Prostate gland (tissue), 2 donors: ENCODE results near the gene FAM237A. TPM values are rescaled to one million over a fixed set of nuclear protein-coding genes. Genes with fewer than 3 reads are reported as not detected.

Source experiments
- DNase-seq: peaks from one replicate; pipeline ENCODE4 v3.0.0-alpha.2; 2019; ENCODE audit warnings: low spot score
- H3K27ac ChIP-seq, 2 donors: fragments of 200-600 bp; sonication (generic); 2 replicates each; pipeline ENCODE4 v1.5.1; 2017 to 2019
- H3K27me3 ChIP-seq: fragments of 200-600 bp; sonication (generic); replicated peaks from 2 replicates; pipeline ENCODE4 v1.5.1; 2019; ENCODE audit not compliant: insufficient read depth
- H3K36me3 ChIP-seq, 2 donors: fragments of 200-600 bp; sonication (generic); 1 replicate in 1 of 2; 2 replicates in 1 of 2; pipeline versions ENCODE4 v1.5.1 to v1.8.1; 2017 to 2019
- H3K4me1 ChIP-seq: fragments of 200-600 bp; sonication (generic); replicated peaks from 2 replicates; pipeline ENCODE4 v1.5.1; 2019
- H3K4me3 ChIP-seq, 2 donors: fragments of 200-600 bp; sonication (generic); 2 replicates each; pipeline ENCODE4 v1.5.1; 2017 to 2019
- H3K9me3 ChIP-seq: fragments of 200-600 bp; sonication (generic); 2 replicates; pipeline ENCODE4 v1.5.1; 2017
- POLR2A ChIP-seq: fragments of 450-650 bp; IDR thresholded peaks from one replicate; pipeline ENCODE4 v1.6.1; 2016; ENCODE audit warnings: antibody characterized with exemption, mild to moderate bottlenecking
- POLR2AphosphoS5 ChIP-seq: sonication (generic); formaldehyde crosslinking; IDR thresholded peaks from one replicate; pipeline ENCODE4 v1.6.1; 2017; ENCODE audit warnings: antibody characterized with exemption
- WGBS: methylation state at CpG from one replicate; pipeline ENCODE4 v1.1.5; 2018; 5-methylcytosine and 5-hydroxymethylcytosine counted together
- intact Hi-C: fragments of 100-400 bp; cut with DNase I; formaldehyde crosslinking; loops from one replicate; pipeline ENCODE4 v1.14.2; 2022
- total RNA-seq, 2 donors: library from RNA; depleted of rRNA; stranded (reverse); fragments of >200 nt; gene quantifications; one replicate each; pipeline ENCODE4 v1.1.0, GENCODE V29; 2016
- TF ChIP-seq, protein P1 (sequence below), 4 experiments: fragments of 200-600 bp in 2 of 4; fragments of 450-650 bp in 2 of 4; sonication (generic) in 2 of 4; IDR thresholded peaks; 1 replicate in 3 of 4; 2 replicates in 1 of 4; pipeline ENCODE4 v1.5.1; 2016 to 2019; ENCODE audit warnings: antibody characterized with exemption in 4 of 4, mild to moderate bottlenecking in 2 of 4, moderate library complexity in 2 of 4

The FAM237A gene
- total RNA-seq, 2 donors from 2014 or later: not detected

DNA sequence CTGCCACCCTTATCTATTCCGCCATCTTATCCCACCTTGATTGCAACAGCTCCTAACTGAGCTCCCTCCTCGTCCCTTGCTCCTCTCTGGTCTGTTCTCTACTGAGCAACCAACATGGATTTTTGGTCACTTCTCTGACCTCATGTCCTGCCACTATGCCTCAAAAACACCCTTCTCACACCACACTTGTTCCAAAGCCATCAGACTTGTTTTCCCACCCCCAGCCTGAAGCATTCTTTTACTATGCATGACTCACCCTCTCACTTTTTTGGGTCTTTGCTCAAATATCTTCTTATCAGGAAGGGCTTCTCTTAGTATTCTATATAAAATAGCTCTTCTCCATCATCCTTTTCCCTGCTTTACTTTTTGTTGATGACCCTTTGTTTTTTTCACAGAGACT, 2.7 kb upstream of the FAM237A start:
- WGBS: 24% methylated on average over 2 of the region's 2 CpGs
- H3K27me3 ChIP-seq: peaks cover 17% of the 10 kb centered on the region
- TF ChIP-seq, protein P1, sequence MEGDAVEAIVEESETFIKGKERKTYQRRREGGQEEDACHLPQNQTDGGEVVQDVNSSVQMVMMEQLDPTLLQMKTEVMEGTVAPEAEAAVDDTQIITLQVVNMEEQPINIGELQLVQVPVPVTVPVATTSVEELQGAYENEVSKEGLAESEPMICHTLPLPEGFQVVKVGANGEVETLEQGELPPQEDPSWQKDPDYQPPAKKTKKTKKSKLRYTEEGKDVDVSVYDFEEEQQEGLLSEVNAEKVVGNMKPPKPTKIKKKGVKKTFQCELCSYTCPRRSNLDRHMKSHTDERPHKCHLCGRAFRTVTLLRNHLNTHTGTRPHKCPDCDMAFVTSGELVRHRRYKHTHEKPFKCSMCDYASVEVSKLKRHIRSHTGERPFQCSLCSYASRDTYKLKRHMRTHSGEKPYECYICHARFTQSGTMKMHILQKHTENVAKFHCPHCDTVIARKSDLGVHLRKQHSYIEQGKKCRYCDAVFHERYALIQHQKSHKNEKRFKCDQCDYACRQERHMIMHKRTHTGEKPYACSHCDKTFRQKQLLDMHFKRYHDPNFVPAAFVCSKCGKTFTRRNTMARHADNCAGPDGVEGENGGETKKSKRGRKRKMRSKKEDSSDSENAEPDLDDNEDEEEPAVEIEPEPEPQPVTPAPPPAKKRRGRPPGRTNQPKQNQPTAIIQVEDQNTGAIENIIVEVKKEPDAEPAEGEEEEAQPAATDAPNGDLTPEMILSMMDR (IDR thresholded peaks at IDR 0.05): no peak
- TF ChIP-seq POLR2A: no peak
- no peak for TF ChIP-seq POLR2AphosphoS5
- H3K36me3 ChIP-seq: no peaks in the 10 kb centered on the region
- no peaks in the 10 kb centered on the region for H3K9me3 ChIP-seq
- H3K4me1 ChIP-seq: no peaks in the 10 kb centered on the region
- intact Hi-C loops: no loop called here
- no peak overlapping the region for H3K27ac ChIP-seq
- DNase-seq: no peak
- H3K4me3 ChIP-seq: no peak overlapping the region

DNA sequence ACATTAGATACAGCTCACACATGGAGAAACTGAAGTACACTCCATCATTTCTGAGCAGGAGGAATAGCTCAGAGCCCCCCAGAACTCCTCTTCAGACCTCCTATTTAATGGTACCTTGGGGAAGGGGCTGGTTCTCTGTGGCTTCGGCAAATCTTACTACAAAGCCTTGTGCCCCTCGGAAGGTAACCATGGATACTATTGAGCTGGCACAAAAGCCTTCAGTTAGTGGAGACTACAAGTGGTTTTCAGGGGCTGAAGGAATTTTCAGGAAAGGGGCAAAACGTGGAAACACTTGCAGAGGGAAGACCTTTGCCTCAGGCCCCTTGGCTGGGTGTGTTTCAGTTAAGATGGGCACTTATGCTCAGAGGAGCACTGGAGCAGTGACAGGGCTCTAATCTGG, 1.1 kb upstream of the FAM237A start:
- Histone ChIP-seq H3K4me3 (no peak overlapping the region), H3K27me3 (peaks cover 17% of the 10 kb centered on the region), H3K4me1 (no peaks in the 10 kb centered on the region), H3K27ac (no peak overlapping the region), H3K9me3 (no peaks in the 10 kb centered on the region), H3K36me3 (no peaks in the 10 kb centered on the region)
- intact Hi-C loops: no loop called here
- no peak for DNase-seq
- WGBS: 26% methylated on average over 3 of the region's 3 CpGs
- TF ChIP-seq POLR2AphosphoS5: no peak
- TF ChIP-seq POLR2A: no peak
- TF ChIP-seq, protein P1 (IDR thresholded peaks at IDR 0.05): no peak

DNA sequence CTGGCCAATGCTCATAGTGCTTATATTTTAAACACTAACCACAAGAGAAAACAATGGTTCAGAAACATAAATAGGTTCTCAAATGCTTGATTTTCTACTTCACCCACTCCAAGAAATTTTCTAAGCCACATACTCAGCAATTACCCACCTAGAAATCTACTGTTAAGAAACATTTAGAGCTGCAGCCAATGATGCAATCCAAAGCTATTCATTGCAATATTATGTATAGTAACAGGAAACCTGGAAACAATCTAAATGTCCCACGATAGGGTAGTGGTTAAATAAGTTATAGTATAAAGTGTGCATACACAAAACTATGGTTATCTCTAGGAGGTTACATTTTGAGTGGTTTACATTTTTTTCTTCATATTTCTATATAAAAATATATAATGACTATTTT, 5.7 kb downstream of the FAM237A start:
- H3K27ac ChIP-seq: no peak overlapping the region
- H3K4me3 ChIP-seq: no peak overlapping the region
- no peaks in the 10 kb centered on the region for H3K9me3 ChIP-seq
- no peaks in the 10 kb centered on the region for H3K27me3 ChIP-seq
- intact Hi-C loops: no loop called here
- TF ChIP-seq, protein P1 (IDR thresholded peaks at IDR 0.05): no peak
- no peak for TF ChIP-seq POLR2AphosphoS5
- TF ChIP-seq POLR2A: no peak
- WGBS: 79% methylated on average over 1 of the region's 1 CpG
- H3K36me3 ChIP-seq: no peaks in the 10 kb centered on the region
- no peaks in the 10 kb centered on the region for H3K4me1 ChIP-seq
- no peak for DNase-seq

DNA sequence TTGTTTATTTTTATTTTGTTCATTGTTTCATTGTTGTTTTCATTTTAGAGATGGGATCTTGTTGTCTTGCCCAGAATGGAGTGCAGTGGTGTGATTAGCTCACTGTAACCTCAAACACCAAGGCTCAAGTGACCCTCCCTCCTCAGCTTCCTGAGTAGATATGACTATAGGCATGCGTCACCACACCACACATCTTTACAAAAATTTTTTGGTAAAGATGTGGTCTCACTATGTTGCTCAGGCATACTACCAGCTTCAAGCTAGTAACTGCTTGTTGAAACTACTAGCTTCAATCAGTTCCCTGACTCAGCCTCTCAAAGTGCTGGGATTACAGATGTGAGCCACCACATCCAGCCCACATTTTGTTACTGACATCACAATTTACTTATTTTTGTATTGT, 14.8 kb downstream of the FAM237A start:
- H3K9me3 ChIP-seq: no peaks in the 10 kb centered on the region
- 97% methylated on average over 1 of the region's 1 CpG for WGBS
- H3K4me1 ChIP-seq: no peaks in the 10 kb centered on the region
- no peak for DNase-seq
- H3K27me3 ChIP-seq: no peaks in the 10 kb centered on the region
- no peak overlapping the region for H3K27ac ChIP-seq
- H3K4me3 ChIP-seq: no peak overlapping the region
- no peaks in the 10 kb centered on the region for H3K36me3 ChIP-seq
- TF ChIP-seq POLR2A (no peak), POLR2AphosphoS5 (no peak)
- TF ChIP-seq, protein P1 (IDR thresholded peaks at IDR 0.05): no peak
- intact Hi-C loops: no loop called here

DNA sequence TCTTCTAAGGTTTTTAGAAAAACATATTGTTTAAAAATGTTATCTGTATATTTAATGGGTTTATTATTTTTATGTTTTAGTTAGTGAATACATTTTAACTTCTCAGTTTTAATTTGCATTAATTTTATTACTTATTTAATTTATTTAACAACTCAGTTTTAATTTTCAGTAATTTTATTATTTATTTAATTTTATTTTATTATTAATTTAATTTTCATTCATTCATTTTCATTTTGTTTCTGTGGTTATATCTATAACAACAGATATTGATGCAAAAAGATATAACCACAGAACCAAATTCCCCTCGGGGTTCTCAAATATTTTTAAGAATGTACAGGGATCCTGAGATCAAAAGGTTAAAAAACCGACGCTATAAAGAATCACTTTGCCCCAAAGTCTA, 23.0 kb downstream of the FAM237A start:
- Histone ChIP-seq H3K4me1 (no peaks in the 10 kb centered on the region), H3K27ac (no peak overlapping the region), H3K36me3 (no peaks in the 10 kb centered on the region), H3K27me3 (no peaks in the 10 kb centered on the region), H3K9me3 (no peaks in the 10 kb centered on the region), H3K4me3 (no peak overlapping the region)
- WGBS: 86% methylated on average over 3 of the region's 3 CpGs
- no peak for DNase-seq
- intact Hi-C loops: no loop called here
- TF ChIP-seq POLR2A (no peak), POLR2AphosphoS5 (no peak)
- TF ChIP-seq, protein P1 (IDR thresholded peaks at IDR 0.05): no peak
